SK-N-MC (cell line): ENCODE data around the gene ZNF888.

ENCODE experiments used
- EZH2 ChIP-seq: fragments of 200-600 bp; sonication (generic); IDR thresholded peaks from one replicate; pipeline ENCODE4 v1.6.1; 2017; ENCODE audit warnings: antibody characterized with exemption
- POLR2AphosphoS5 ChIP-seq: IDR thresholded peaks from 2 replicates; pipeline ENCODE4 v1.6.1; 2012; ENCODE audit warnings: mild to moderate bottlenecking, low read depth, low read length, borderline replicate concordance

GRCh38 chr19:52880895-52881389, 42.3 kb downstream of the ZNF888 start:
- TF ChIP-seq EZH2: no peak
- TF ChIP-seq POLR2AphosphoS5: no peak
